ENCODE results near the gene OR51E1.

OR51E1 gene

GRCh38 chr11:4643682-4644081 lies at the start of gene OR51E1:
TSS of gene OR51E1 (plus strand) at chr11:4643982. CDS start at chr11:4652527, 8,545 bp downstream.
- DNase-seq: no peak

GRCh38 chr11:4605057-4605456 lies 38.7 kb upstream of the OR51E1 start:
- no peak for DNase-seq

- peak in 2 of 3 experiments; percentile 23 to 52 for DNase-seq
Measured at GRCh38 chr11:4606231-4607015, 37.4 kb upstream of the OR51E1 start.

GRCh38 chr11:4607096-4607495 lies 36.7 kb upstream of the OR51E1 start:
- DNase-seq: peak in 1 of 3 experiments; percentile 22

GRCh38 chr11:4607781-4608666 lies 35.8 kb upstream of the OR51E1 start, which contains the start of gene TRIM68:
TSS of gene TRIM68 (minus strand) at chr11:4608231. CDS start at chr11:4605504, 2,727 bp downstream.
- DNase-seq: peak; percentile 37 to 68 (median 49)

- DNase-seq: no peak
Measured at GRCh38 chr11:4610258-4610935, 33.4 kb upstream of the OR51E1 start.

- no peak for DNase-seq
Measured at GRCh38 chr11:4611986-4612385, 31.8 kb upstream of the OR51E1 start.

GRCh38 chr11:4615856-4616444 lies 27.8 kb upstream of the OR51E1 start:
- DNase-seq: no peak

GRCh38 chr11:4619514-4619913 lies 24.3 kb upstream of the OR51E1 start:
- DNase-seq: no peak

GRCh38 chr11:4626207-4627099 lies 17.3 kb upstream of the OR51E1 start:
- DNase-seq: peak; percentile 67 to 92 (median 89)

GRCh38 chr11:4636136-4636535 lies 7.6 kb upstream of the OR51E1 start:
- no peak for DNase-seq

GRCh38 chr11:4636962-4637661 lies 6.7 kb upstream of the OR51E1 start, which contains the start of gene OR51D1:
TSS of gene OR51D1 (plus strand) at chr11:4637477. CDS start at chr11:4639791, 2,314 bp downstream.
- peak; percentile 67 to 86 (median 84) for DNase-seq

GRCh38 chr11:4637662-4638047 lies 6.1 kb upstream of the OR51E1 start:
- no peak for DNase-seq

- DNase-seq: no peak
Measured at GRCh38 chr11:4639931-4640330, 3.9 kb upstream of the OR51E1 start.

- DNase-seq: no peak
Measured at GRCh38 chr11:4641501-4641900, 2.3 kb upstream of the OR51E1 start.

- no peak for DNase-seq
Measured at GRCh38 chr11:4642043-4642442, 1.7 kb upstream of the OR51E1 start.

GRCh38 chr11:4643076-4643475 lies 706 bp upstream of the OR51E1 start:
- no peak for DNase-seq

GRCh38 chr11:4644233-4644632 lies 451 bp downstream of the OR51E1 start:
- no peak for DNase-seq

GRCh38 chr11:4645974-4646373 lies 2.2 kb downstream of the OR51E1 start:
- DNase-seq: no peak

GRCh38 chr11:4647766-4648165 lies 4.0 kb downstream of the OR51E1 start:
- peak in 1 of 3 experiments; percentile 5 for DNase-seq

Measured in NCI-H1417 (cell line).